CD4-positive, CD25-positive, alpha-beta regulatory T cell (primary cell): ENCODE measurements around the gene SLC12A4. TPM values are rescaled to one million over a fixed set of nuclear protein-coding genes. Genes with fewer than 3 reads are reported as not detected.
"Not testable (repeated sequence)": the region's sequence is repeated elsewhere in the genome, so short reads cannot be mapped to it uniquely, and the experiment has no call there.

Source experiments
- ATAC-seq, 2 donors: fragments of 150-1000 bp; cut with Tn5 transposase; one replicate each; pipeline ENCODE4 v1.10.0; 2021; ENCODE audit warnings: low read depth in 2 of 2, moderate number of reproducible peaks in 2 of 2, moderate library complexity in 1 of 2
- DNase-seq, 3 donors: peaks; one replicate each; pipeline versions ENCODE4 v3.0.0 to v3.0.0-alpha.2; 2012 to 2022; ENCODE audit warnings: mixed read lengths in 1 of 3
- H3K27ac ChIP-seq: one replicate; pipeline ENCODE4 v1.7.0; 2013; ENCODE audit warnings: mild to moderate bottlenecking, low read length; ENCODE audit not compliant: insufficient read depth, poor library complexity, severe bottlenecking
- H3K27me3 ChIP-seq: one replicate; pipeline ENCODE4 v1.7.0; 2013; ENCODE audit warnings: low read length; ENCODE audit not compliant: control insufficient read depth, insufficient read depth
- H3K36me3 ChIP-seq: one replicate; pipeline ENCODE4 v1.7.0; 2013; ENCODE audit warnings: mild to moderate bottlenecking, low read length, moderate library complexity; ENCODE audit not compliant: control insufficient read depth, insufficient read depth
- H3K4me1 ChIP-seq: 2 replicates; pipeline ENCODE4 v1.7.0; 2013; ENCODE audit warnings: mild to moderate bottlenecking, low read length; ENCODE audit not compliant: insufficient read depth, control insufficient read depth, poor library complexity, severe bottlenecking
- H3K4me3 ChIP-seq: one replicate; pipeline ENCODE4 v1.7.0; 2013; ENCODE audit warnings: low read depth, mild to moderate bottlenecking, low read length, moderate library complexity
- H3K9me3 ChIP-seq, 2 experiments: 1 replicate in 1 of 2; 2 replicates in 1 of 2; pipeline ENCODE4 v1.7.0; 2013; ENCODE audit warnings: low read length in 2 of 2, mild to moderate bottlenecking in 1 of 2, moderate library complexity in 1 of 2; ENCODE audit not compliant: control insufficient read depth in 2 of 2
- H3K27ac Mint-ChIP-seq, 3 donors: one replicate each; pipeline ENCODE4 v1.8.0; 2020 to 2022; ENCODE audit warnings: mild to moderate bottlenecking in 3 of 3, mixed read lengths in 3 of 3, moderate library complexity in 2 of 3
- H3K27me3 Mint-ChIP-seq: one replicate; pipeline ENCODE4 v1.8.0; 2022; ENCODE audit warnings: mild to moderate bottlenecking, mixed read lengths
- H3K36me3 Mint-ChIP-seq: one replicate; pipeline ENCODE4 v1.8.0; 2020; ENCODE audit warnings: mixed read lengths
- H3K4me1 Mint-ChIP-seq, 4 donors: one replicate each; pipeline ENCODE4 v1.8.0; 2020 to 2022; ENCODE audit warnings: mixed read lengths in 4 of 4, mild to moderate bottlenecking in 1 of 4
- H3K4me3 Mint-ChIP-seq, 4 donors: one replicate each; pipeline ENCODE4 v1.8.0; 2020 to 2022; ENCODE audit warnings: mild to moderate bottlenecking in 4 of 4, mixed read lengths in 4 of 4, moderate library complexity in 3 of 4
- H3K9me3 Mint-ChIP-seq, 7 donors: one replicate each; pipeline ENCODE4 v1.8.0; 2020 to 2022; ENCODE audit warnings: mixed read lengths in 7 of 7, mild to moderate bottlenecking in 3 of 7, moderate library complexity in 2 of 7
- polyA plus RNA-seq, 4 donors: library from polyadenylated mRNA; unstranded; fragments of 300-500 nt; fragmentation: Illumina TruSeq; gene quantifications; one replicate each; pipeline ENCODE4 v1.2.3, GENCODE V29; 2021
- total RNA-seq: library from RNA; stranded (reverse); gene quantifications from one replicate; pipeline ENCODE4 v1.2.3, GENCODE V29; 2022

Gene SLC12A4
- total and polyA plus RNA-seq, 5 donors from 2014 or later, result 5.0 to 30.4 (median 6.4) TPM

- H3K27ac ChIP-seq, result peak overlapping the region; percentile 85
- not testable (repeated sequence) for H3K9me3 Mint-ChIP-seq, H3K9me3 ChIP-seq, H3K36me3 ChIP-seq, H3K4me3 ChIP-seq, H3K27me3 Mint-ChIP-seq, ATAC-seq, DNase-seq, H3K27me3 ChIP-seq
- H3K4me1 ChIP-seq, result peaks cover 45% of the 10 kb centered on the region
- peak overlapping the region; percentile 71 to 91 (median 86) for H3K4me3 Mint-ChIP-seq
- peaks cover 2 to 57% (median 28%) of the 10 kb centered on the region in 4 donors for H3K4me1 Mint-ChIP-seq
- H3K36me3 Mint-ChIP-seq, result peaks cover 16% of the 10 kb centered on the region
- peak overlapping the region; percentile 97 to 100 (median 98) for H3K27ac Mint-ChIP-seq
Measured at GRCh38 chr16:67994040-67994408, 25.6 kb upstream of the SLC12A4 start.

GRCh38 chr16:67993207-67994039 is 25.0 kb upstream of the SLC12A4 start:
- no peaks in the 10 kb centered on the region for H3K9me3 Mint-ChIP-seq
- H3K27me3 Mint-ChIP-seq, result no peaks in the 10 kb centered on the region
- ATAC-seq (peak; percentile 93), DNase-seq (peak; percentile 76 to 91 (median 82))
- H3K27ac ChIP-seq, result peak overlapping the region; percentile 85
- H3K36me3 ChIP-seq, result no peaks in the 10 kb centered on the region
- no peaks in the 10 kb centered on the region for H3K9me3 ChIP-seq
- peaks cover 0 to 52% (median 25%) of the 10 kb centered on the region in 4 donors for H3K4me1 Mint-ChIP-seq
- H3K4me3 Mint-ChIP-seq, result peak overlapping the region; percentile 71 to 91 (median 86)
- peaks cover 12% of the 10 kb centered on the region for H3K36me3 Mint-ChIP-seq
- H3K27ac Mint-ChIP-seq, result peak overlapping the region; percentile 97 to 100 (median 98)
- H3K4me3 ChIP-seq, result peak overlapping the region; percentile 19
- H3K4me1 ChIP-seq, result peaks cover 41% of the 10 kb centered on the region
- H3K27me3 ChIP-seq, result no peaks in the 10 kb centered on the region

GRCh38 chr16:67992661-67993206 is 24.3 kb upstream of the SLC12A4 start:
- Mint-ChIP-seq H3K4me1 (peaks cover 0 to 54% (median 29%) of the 10 kb centered on the region in 4 donors), H3K9me3 (no peaks in the 10 kb centered on the region), H3K4me3 (peak overlapping the region in 3 of 4 donors; percentile 51 to 88 (median 71)), H3K36me3 (peaks cover 12% of the 10 kb centered on the region), H3K27me3 (no peaks in the 10 kb centered on the region), H3K27ac (peak overlapping the region; percentile 65 to 100 (median 97))
- ATAC-seq (no peak), DNase-seq (peak in 1 of 3 donors; percentile 32)
- Histone ChIP-seq H3K36me3 (no peaks in the 10 kb centered on the region), H3K4me3 (no peak overlapping the region), H3K27me3 (no peaks in the 10 kb centered on the region), H3K27ac (peak overlapping the region; percentile 85), H3K9me3 (no peaks in the 10 kb centered on the region), H3K4me1 (peaks cover 34% of the 10 kb centered on the region)

DNA sequence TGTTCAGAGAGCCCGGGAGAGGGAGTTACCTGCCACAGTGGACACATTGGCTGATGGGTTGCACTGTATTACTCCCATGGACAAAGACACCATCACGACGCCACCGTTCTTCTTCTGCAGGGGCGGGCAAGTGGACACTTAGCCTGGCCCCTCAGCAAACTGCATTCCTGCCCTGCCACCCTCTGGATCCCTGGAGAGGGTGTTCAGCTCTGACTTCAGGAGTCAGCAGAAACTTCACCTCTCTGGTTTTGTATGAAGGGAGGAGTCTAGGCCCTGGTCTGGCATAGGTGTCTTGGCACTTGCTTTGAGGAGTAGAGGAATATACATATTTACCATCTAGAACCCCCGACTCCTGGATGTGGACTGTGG is 21.6 kb upstream of the SLC12A4 start:
- Histone ChIP-seq H3K4me1 (peaks cover 22% of the 10 kb centered on the region), H3K27ac (no peak overlapping the region), H3K9me3 (no peaks in the 10 kb centered on the region), H3K4me3 (no peak overlapping the region), H3K27me3 (no peaks in the 10 kb centered on the region), H3K36me3 (no peaks in the 10 kb centered on the region)
- peak overlapping the region in 1 of 4 donors; percentile 75 for H3K4me3 Mint-ChIP-seq
- H3K27me3 Mint-ChIP-seq, result no peaks in the 10 kb centered on the region
- peaks cover 0 to 33% (median 17%) of the 10 kb centered on the region in 4 donors for H3K4me1 Mint-ChIP-seq
- no peaks in the 10 kb centered on the region for H3K9me3 Mint-ChIP-seq
- peak overlapping the region in 2 of 3 donors; percentile 18 to 60 for H3K27ac Mint-ChIP-seq
- ATAC-seq, result no peak
- H3K36me3 Mint-ChIP-seq, result peaks cover 3% of the 10 kb centered on the region
- DNase-seq, result no peak

DNA sequence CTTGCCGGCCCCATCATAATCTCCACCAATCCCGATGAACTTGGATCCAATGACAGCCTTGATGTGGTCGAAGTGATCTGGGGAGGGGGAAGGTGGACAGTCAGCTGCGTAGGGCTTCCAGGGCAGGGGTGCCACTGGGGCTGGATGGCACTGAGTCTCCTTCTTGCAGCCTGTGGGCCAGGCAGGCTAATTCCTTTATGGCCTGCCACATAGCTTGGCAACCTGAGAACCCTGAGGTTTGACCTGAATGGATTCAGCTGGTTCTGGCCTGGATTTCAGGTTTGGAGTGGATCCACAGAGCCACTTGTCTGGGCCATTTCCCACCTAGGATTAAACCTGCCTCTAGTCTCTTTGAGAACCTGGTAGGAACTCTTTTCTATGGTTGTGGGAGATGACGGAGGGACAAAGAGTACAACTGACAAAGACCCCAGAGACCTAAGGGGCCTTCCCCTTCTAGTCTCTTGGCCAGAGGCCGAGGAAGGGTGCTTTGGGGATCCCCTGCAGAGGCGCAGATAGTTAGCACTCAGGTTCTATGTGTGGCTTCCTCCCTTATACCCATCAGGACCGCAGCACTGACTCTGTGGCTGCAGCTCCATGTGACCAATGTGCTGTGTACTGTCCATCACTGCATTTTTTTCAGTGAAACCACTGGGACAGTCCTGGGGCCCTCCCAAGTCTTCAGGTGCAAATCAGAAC is 21.0 kb upstream of the SLC12A4 start:
- Histone ChIP-seq H3K27me3 (no peaks in the 10 kb centered on the region), H3K4me3 (no peak overlapping the region), H3K9me3 (no peaks in the 10 kb centered on the region), H3K4me1 (peaks cover 25% of the 10 kb centered on the region), H3K36me3 (no peaks in the 10 kb centered on the region), H3K27ac (no peak overlapping the region)
- Mint-ChIP-seq H3K4me3 (no peak overlapping the region), H3K4me1 (peaks cover 0 to 34% (median 17%) of the 10 kb centered on the region in 4 donors), H3K27ac (peak overlapping the region in 2 of 3 donors; percentile 60 to 89), H3K36me3 (peaks cover 3% of the 10 kb centered on the region), H3K9me3 (no peaks in the 10 kb centered on the region), H3K27me3 (no peaks in the 10 kb centered on the region)
- DNase-seq, result no peak
- ATAC-seq, result no peak

DNA sequence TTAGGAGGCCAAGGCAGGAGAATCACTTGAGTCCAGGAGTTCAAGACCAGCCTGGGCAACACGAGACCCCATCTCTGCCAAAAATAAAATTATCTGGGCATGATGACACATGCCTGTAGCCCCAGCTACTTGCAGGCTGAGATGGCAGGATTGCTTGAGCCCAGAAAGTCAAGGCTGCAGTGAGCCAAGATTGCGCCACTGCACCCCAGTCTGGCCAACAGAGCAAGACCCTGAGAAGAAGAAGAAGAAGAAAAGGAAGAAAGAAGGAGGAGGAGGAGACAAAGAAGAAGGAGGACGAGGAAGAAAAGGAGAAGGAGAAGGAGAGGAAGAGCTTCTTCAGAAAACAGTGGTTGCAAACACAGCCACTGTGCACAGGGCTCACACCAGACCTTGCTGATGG is 20.2 kb upstream of the SLC12A4 start:
- Histone ChIP-seq H3K36me3 (no peaks in the 10 kb centered on the region), H3K4me1 (peaks cover 27% of the 10 kb centered on the region), H3K4me3 (no peak overlapping the region), H3K9me3 (no peaks in the 10 kb centered on the region), H3K27me3 (no peaks in the 10 kb centered on the region), H3K27ac (no peak overlapping the region)
- H3K4me1 Mint-ChIP-seq, result peaks cover 0 to 37% (median 19%) of the 10 kb centered on the region in 4 donors
- peak overlapping the region in 2 of 3 donors; percentile 69 to 89 for H3K27ac Mint-ChIP-seq
- H3K27me3 Mint-ChIP-seq, result no peaks in the 10 kb centered on the region
- peaks cover 3% of the 10 kb centered on the region for H3K36me3 Mint-ChIP-seq
- ATAC-seq, result no peak
- no peak for DNase-seq
- H3K9me3 Mint-ChIP-seq, result no peaks in the 10 kb centered on the region
- no peak overlapping the region for H3K4me3 Mint-ChIP-seq

GRCh38 chr16:67987460-67988160 is 19.2 kb upstream of the SLC12A4 start:
- H3K4me3 Mint-ChIP-seq, result no peak overlapping the region
- Histone ChIP-seq H3K27ac (no peak overlapping the region), H3K4me3 (no peak overlapping the region), H3K9me3 (no peaks in the 10 kb centered on the region), H3K27me3 (no peaks in the 10 kb centered on the region), H3K36me3 (no peaks in the 10 kb centered on the region), H3K4me1 (peaks cover 22% of the 10 kb centered on the region)
- peaks cover 3% of the 10 kb centered on the region for H3K36me3 Mint-ChIP-seq
- H3K27me3 Mint-ChIP-seq, result no peaks in the 10 kb centered on the region
- H3K4me1 Mint-ChIP-seq, result peaks cover 0 to 38% (median 21%) of the 10 kb centered on the region in 4 donors
- peak overlapping the region; percentile 88 to 91 (median 89) for H3K27ac Mint-ChIP-seq
- no peak for DNase-seq
- H3K9me3 Mint-ChIP-seq, result no peaks in the 10 kb centered on the region
- ATAC-seq, result no peak
